OCI-LY3 (cell line): ENCODE results near the gene GLP2R.

Experiments used
- H2AFZ ChIP-seq: fragments of 200-600, 300-600 bp; shearing (Covaris generic); 2 replicates; pipeline ENCODE4 v1.6.0; 2014; ENCODE audit warnings: antibody characterized with exemption, low read depth, low read length
- H3K27ac ChIP-seq: fragments of 200-600, 300-600 bp; sonication (generic); 2 replicates; pipeline ENCODE4 v1.5.1; 2014; ENCODE audit warnings: mild to moderate bottlenecking, low read length, moderate library complexity, mixed read lengths
- H3K27me3 ChIP-seq: fragments of 200-600, 300-600 bp; sonication (generic); 2 replicates; pipeline ENCODE4 v1.6.1; 2014; ENCODE audit warnings: low read depth, low read length, mixed read lengths
- H3K36me3 ChIP-seq: fragments of 200-600, 300-600 bp; sonication (generic); replicated peaks from 2 replicates; pipeline ENCODE3; 2014; ENCODE audit warnings: low read depth, low read length, mixed read lengths
- H3K4me1 ChIP-seq: fragments of 300-600, 200-600 bp; sonication (generic); 2 replicates; pipeline ENCODE4 v1.6.1; 2014; ENCODE audit warnings: low read length, mixed read lengths
- H3K4me2 ChIP-seq: fragments of 200-600, 300-600 bp; sonication (generic); 2 replicates; pipeline ENCODE4 v1.6.1; 2014; ENCODE audit warnings: low read length, mixed read lengths
- H3K4me3 ChIP-seq: fragments of 300-600, 200-600 bp; sonication (generic); 2 replicates; pipeline ENCODE4 v1.5.1; 2014; ENCODE audit warnings: antibody characterized with exemption, mild to moderate bottlenecking, low read length, moderate library complexity
- H3K79me2 ChIP-seq: fragments of 300-600, 200-600 bp; shearing (Covaris generic); 2 replicates; pipeline ENCODE4 v1.6.1; 2014; ENCODE audit warnings: mild to moderate bottlenecking, low read length, mixed read lengths
- H3K9ac ChIP-seq: fragments of 300-600, 200-600 bp; shearing (Covaris generic); 2 replicates; pipeline ENCODE4 v1.6.0; 2014; ENCODE audit warnings: mild to moderate bottlenecking, low read length, moderate library complexity
- H3K9me3 ChIP-seq: fragments of 200-600, 300-600 bp; shearing (Covaris generic); 2 replicates; pipeline ENCODE4 v1.6.1; 2014; ENCODE audit warnings: low read length, mixed read lengths; ENCODE audit not compliant: insufficient read depth
- H4K20me1 ChIP-seq: fragments of 200-600, 300-600 bp; sonication (generic); 2 replicates; pipeline ENCODE4 v1.6.1; 2016; ENCODE audit warnings: low read length, mixed read lengths; ENCODE audit not compliant: insufficient read depth
- EZH2phosphoT487 ChIP-seq: fragments of 200-600 bp; shearing (Covaris generic); IDR thresholded peaks from 2 replicates; pipeline ENCODE4 v1.6.1; 2018; ENCODE audit warnings: antibody characterized with exemption, mixed run types, low read depth
- TF ChIP-seq, protein P1 (sequence below): fragments of 200-600, 300-600 bp; sonication (generic); IDR thresholded peaks from 2 replicates; pipeline ENCODE4 v1.5.1; 2014; ENCODE audit warnings: antibody characterized with exemption, low read length, low read depth

GLP2R gene

DNA sequence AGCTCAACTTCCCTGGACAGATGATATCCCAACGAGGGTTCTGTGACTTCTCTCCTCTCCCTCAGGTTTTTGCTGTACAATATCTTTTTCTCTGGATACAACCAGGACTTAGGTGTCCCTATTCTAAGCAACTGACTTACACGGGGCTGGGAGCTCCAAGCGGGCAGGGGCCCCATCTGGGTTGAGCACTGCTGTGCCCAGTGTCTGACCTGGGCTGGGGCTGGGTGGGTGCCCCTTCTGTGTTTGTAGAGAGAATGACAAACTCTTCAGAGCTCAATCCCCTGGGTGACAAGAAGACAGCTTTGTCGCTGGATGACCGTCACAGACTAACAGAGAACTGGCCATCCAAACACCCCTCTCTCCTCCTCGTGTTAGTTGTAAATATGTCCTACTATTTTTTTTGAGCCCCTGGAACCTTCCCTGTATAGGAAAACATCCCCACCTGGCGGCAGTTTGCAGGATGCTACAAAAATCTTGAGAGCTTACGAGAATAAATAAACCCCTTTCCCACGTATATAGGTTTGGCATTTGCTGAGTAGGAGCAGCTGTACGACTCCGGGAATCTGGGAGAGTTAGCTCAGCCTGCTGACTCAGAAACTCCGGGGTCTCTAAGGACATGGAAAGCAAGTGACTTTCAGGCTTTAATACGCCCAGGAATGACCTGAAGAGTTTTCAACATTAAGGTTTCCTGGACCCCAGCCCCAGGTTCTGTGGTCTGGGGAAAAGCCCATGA lies 103.0 kb downstream of the GLP2R start:
- Histone ChIP-seq H3K9ac (no peak overlapping the region), H3K9me3 (no peaks in the 10 kb centered on the region), H3K79me2 (no peaks in the 10 kb centered on the region), H3K36me3 (no peaks in the 10 kb centered on the region), H3K4me3 (no peak overlapping the region), H3K4me2 (no peak overlapping the region), H4K20me1 (no peaks in the 10 kb centered on the region), H2AFZ (no peak overlapping the region), H3K27ac (no peak overlapping the region), H3K4me1 (no peaks in the 10 kb centered on the region), H3K27me3 (no peaks in the 10 kb centered on the region)
- TF ChIP-seq, protein P1, sequence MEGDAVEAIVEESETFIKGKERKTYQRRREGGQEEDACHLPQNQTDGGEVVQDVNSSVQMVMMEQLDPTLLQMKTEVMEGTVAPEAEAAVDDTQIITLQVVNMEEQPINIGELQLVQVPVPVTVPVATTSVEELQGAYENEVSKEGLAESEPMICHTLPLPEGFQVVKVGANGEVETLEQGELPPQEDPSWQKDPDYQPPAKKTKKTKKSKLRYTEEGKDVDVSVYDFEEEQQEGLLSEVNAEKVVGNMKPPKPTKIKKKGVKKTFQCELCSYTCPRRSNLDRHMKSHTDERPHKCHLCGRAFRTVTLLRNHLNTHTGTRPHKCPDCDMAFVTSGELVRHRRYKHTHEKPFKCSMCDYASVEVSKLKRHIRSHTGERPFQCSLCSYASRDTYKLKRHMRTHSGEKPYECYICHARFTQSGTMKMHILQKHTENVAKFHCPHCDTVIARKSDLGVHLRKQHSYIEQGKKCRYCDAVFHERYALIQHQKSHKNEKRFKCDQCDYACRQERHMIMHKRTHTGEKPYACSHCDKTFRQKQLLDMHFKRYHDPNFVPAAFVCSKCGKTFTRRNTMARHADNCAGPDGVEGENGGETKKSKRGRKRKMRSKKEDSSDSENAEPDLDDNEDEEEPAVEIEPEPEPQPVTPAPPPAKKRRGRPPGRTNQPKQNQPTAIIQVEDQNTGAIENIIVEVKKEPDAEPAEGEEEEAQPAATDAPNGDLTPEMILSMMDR = no peak
- no peak for TF ChIP-seq EZH2phosphoT487

DNA sequence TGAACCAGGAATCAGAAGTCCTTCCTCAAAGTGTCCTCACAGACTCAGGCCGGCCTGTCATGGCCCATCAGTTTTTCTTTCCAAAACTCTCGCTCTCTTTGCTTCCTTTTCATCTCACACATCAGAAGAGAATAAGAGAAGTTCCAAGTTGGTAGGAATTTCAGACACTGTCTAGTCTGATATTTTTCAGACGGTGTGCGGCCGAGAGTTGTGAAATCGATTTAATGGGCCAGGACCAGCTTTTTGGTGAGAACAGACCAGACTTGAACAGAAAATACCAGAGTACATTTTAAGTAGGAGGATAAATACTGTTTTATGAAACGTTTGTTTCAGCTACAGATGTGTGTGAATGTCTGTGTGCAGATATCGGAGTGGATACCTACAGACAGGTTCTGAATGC lies 104.1 kb downstream of the GLP2R start:
- H3K4me3 ChIP-seq = no peak overlapping the region
- no peaks in the 10 kb centered on the region for H3K4me1 ChIP-seq
- no peak for TF ChIP-seq EZH2phosphoT487
- TF ChIP-seq, protein P1 = no peak
- no peak overlapping the region for H3K9ac ChIP-seq
- no peaks in the 10 kb centered on the region for H4K20me1 ChIP-seq
- H3K4me2 ChIP-seq = no peak overlapping the region
- no peaks in the 10 kb centered on the region for H3K79me2 ChIP-seq
- no peaks in the 10 kb centered on the region for H3K36me3 ChIP-seq
- H3K27ac ChIP-seq = no peak overlapping the region
- no peaks in the 10 kb centered on the region for H3K27me3 ChIP-seq
- H2AFZ ChIP-seq = no peak overlapping the region
- H3K9me3 ChIP-seq = no peaks in the 10 kb centered on the region

DNA sequence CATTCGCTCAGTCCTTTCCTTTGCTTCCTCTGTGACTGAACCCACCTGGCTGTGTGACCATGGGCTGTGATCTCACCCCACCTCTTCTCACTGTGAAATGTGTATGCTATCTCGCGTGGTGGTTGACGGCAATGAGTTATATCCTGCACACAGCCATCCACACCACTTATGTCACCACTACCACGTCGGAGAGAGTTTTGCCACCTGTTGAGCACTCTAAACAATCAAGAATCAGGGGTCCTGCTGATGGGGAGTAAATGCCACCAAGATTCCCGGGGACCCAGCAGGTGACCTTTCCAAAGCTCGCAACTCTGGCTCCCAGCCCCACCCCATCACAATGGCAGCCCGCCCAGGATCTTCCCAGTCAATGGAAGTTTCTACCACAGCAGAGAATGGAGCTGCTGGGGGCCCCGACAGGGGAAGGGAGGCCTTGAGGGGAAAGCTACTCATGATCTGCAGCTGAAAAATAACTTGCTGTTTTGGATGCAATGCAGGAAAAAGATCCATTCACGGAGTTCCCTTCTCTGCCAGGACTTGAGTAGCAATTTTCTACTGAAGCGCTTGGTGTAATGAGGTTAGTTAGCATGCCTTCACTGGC lies 105.5 kb downstream of the GLP2R start:
- no peaks in the 10 kb centered on the region for H3K27me3 ChIP-seq
- H3K4me1 ChIP-seq = no peaks in the 10 kb centered on the region
- H3K27ac ChIP-seq = no peak overlapping the region
- no peaks in the 10 kb centered on the region for H3K79me2 ChIP-seq
- H4K20me1 ChIP-seq = no peaks in the 10 kb centered on the region
- H3K9me3 ChIP-seq = no peaks in the 10 kb centered on the region
- no peak overlapping the region for H2AFZ ChIP-seq
- H3K4me2 ChIP-seq = no peak overlapping the region
- H3K9ac ChIP-seq = no peak overlapping the region
- no peak overlapping the region for H3K4me3 ChIP-seq
- TF ChIP-seq EZH2phosphoT487 = no peak
- TF ChIP-seq, protein P1 = no peak
- H3K36me3 ChIP-seq = no peaks in the 10 kb centered on the region

DNA sequence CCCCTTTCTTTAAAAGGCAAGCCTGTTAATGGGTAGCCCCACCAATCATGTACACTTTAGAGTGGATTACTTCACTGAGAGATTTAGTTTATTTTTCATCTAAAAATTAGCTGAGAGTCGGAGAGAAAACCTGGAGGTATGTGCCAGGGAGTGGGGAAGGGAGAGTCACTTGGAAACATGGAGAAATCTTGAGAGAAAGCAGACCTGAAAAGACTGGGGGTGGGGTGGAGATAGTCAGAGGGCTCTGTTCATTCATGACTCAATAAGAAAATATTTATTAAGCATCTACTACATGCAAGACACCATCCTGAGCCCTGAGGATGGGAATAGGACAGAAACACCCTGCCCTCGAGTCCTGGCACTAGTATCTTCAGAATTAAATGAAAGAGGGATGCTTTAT lies 106.8 kb downstream of the GLP2R start:
- no peak for TF ChIP-seq EZH2phosphoT487
- TF ChIP-seq, protein P1 = no peak

More for the DNA sequence above, 106.8 kb downstream of the GLP2R start:
- H3K4me2 ChIP-seq = no peak overlapping the region
- no peak overlapping the region for H3K4me3 ChIP-seq
- H3K27ac ChIP-seq = no peak overlapping the region
- no peaks in the 10 kb centered on the region for H4K20me1 ChIP-seq
- no peaks in the 10 kb centered on the region for H3K4me1 ChIP-seq
- H3K36me3 ChIP-seq = no peaks in the 10 kb centered on the region
- no peaks in the 10 kb centered on the region for H3K9me3 ChIP-seq
- no peak overlapping the region for H2AFZ ChIP-seq
- no peak overlapping the region for H3K9ac ChIP-seq
- no peaks in the 10 kb centered on the region for H3K27me3 ChIP-seq
- H3K79me2 ChIP-seq = no peaks in the 10 kb centered on the region
